WI38 (cell line): ENCODE data around the gene COL23A1.

Experiments used
- H3K4me3 ChIP-seq: 2 replicates; pipeline ENCODE4 v1.5.1; 2011; ENCODE audit warnings: low read depth, mild to moderate bottlenecking, control low read depth, low read length
- TF ChIP-seq, protein P1 (sequence below): IDR thresholded peaks from 2 replicates; pipeline ENCODE4 v1.5.1; 2012; ENCODE audit warnings: low read depth, mild to moderate bottlenecking, control low read depth, low read length

Gene COL23A1

DNA sequence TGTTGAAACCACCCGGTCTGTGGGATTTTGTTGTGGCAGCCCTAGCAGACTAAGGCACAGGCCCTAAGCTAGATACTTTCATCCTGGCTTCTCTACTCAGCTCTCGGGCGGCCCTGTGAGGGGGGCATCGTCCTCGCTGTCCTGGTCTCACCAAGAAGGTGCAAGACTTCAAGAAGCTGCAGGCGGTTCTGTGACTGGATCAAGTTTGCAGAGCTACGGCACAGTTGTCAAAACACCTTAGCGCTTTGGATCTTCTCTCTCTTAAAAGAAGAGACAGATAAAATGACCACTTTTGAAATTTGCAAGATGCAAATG lies 238.2 kb downstream of the COL23A1 start:
- TF ChIP-seq, protein P1, sequence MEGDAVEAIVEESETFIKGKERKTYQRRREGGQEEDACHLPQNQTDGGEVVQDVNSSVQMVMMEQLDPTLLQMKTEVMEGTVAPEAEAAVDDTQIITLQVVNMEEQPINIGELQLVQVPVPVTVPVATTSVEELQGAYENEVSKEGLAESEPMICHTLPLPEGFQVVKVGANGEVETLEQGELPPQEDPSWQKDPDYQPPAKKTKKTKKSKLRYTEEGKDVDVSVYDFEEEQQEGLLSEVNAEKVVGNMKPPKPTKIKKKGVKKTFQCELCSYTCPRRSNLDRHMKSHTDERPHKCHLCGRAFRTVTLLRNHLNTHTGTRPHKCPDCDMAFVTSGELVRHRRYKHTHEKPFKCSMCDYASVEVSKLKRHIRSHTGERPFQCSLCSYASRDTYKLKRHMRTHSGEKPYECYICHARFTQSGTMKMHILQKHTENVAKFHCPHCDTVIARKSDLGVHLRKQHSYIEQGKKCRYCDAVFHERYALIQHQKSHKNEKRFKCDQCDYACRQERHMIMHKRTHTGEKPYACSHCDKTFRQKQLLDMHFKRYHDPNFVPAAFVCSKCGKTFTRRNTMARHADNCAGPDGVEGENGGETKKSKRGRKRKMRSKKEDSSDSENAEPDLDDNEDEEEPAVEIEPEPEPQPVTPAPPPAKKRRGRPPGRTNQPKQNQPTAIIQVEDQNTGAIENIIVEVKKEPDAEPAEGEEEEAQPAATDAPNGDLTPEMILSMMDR, result no peak
- H3K4me3 ChIP-seq, result no peak overlapping the region

- TF ChIP-seq, protein P1, result no peak
- H3K4me3 ChIP-seq, result no peak overlapping the region
Measured at GRCh38 chr5:178351221-178352034, 238.8 kb downstream of the COL23A1 start.

GRCh38 chr5:178350361-178351220 lies 239.6 kb downstream of the COL23A1 start:
- TF ChIP-seq, protein P1, result no peak
- no peak overlapping the region for H3K4me3 ChIP-seq

GRCh38 chr5:178349625-178350353 lies 240.4 kb downstream of the COL23A1 start:
- TF ChIP-seq, protein P1, result no peak
- H3K4me3 ChIP-seq, result no peak overlapping the region

- TF ChIP-seq, protein P1, result no peak
- no peak overlapping the region for H3K4me3 ChIP-seq
Measured at GRCh38 chr5:178349075-178349511, 241.1 kb downstream of the COL23A1 start.

GRCh38 chr5:178348356-178349074 lies 241.7 kb downstream of the COL23A1 start:
- TF ChIP-seq, protein P1, result no peak
- H3K4me3 ChIP-seq, result no peak overlapping the region
